Caco-2 (cell line): ENCODE measurements around the gene SMAD5. TPM values are rescaled to one million over a fixed set of nuclear protein-coding genes. Genes with fewer than 3 reads are reported as not detected.

Source experiments
- BruUV-seq: library from RNA; stranded (reverse); fragments of 400-500 nt; replicated peaks from 2 replicates; lab custom pipeline; 2021; lab: Mats Ljungman, UMichigan
- CTCF ChIA-PET: fragments of 300-600 bp; sonication (Branson Sonifier 250); formaldehyde crosslinking; loops from one replicate; lab custom pipeline; 2022; ENCODE audit warnings: antibody characterized with exemption; lab: Charles Lee
- POLR2A ChIA-PET: fragments of 300-600 bp; sonication (Branson Sonifier 250); formaldehyde crosslinking; loops from one replicate; lab custom pipeline; 2022; ENCODE audit warnings: antibody characterized with exemption; lab: Charles Lee
- DNase-seq, 2 experiments: peaks; one replicate each; pipeline versions ENCODE4 v3.0.0 to v3.0.0-alpha.2; 2020 to 2022
- H3K27me3 ChIP-seq: replicated peaks from 2 replicates; pipeline ENCODE4 v1.6.0; 2011; ENCODE audit warnings: low read length; ENCODE audit not compliant: control insufficient read depth, insufficient read depth
- H3K36me3 ChIP-seq: 2 replicates; pipeline ENCODE4 v1.5.1; 2011; ENCODE audit warnings: low read length; ENCODE audit not compliant: control insufficient read depth, insufficient read depth
- H3K4me1 ChIP-seq: fragments of 250-450 bp; sonication (Bioruptor Pico); 2 replicates; pipeline ENCODE4 v1.5.1; 2020; ENCODE audit warnings: mild to moderate bottlenecking
- H3K4me3 ChIP-seq: 2 replicates; pipeline ENCODE4 v1.5.1; 2011; ENCODE audit warnings: low read depth, mild to moderate bottlenecking, control low read depth, low read length
- H3K9me3 ChIP-seq: fragments of 250-450 bp; sonication (Bioruptor Pico); 2 replicates; pipeline ENCODE4 v1.5.1; 2020; ENCODE audit warnings: mild to moderate bottlenecking, moderate library complexity
- H3K27ac Mint-ChIP-seq: one replicate; pipeline ENCODE4 v1.8.0; 2022; ENCODE audit warnings: mixed read lengths; ENCODE audit not compliant: unreplicated experiment
- H3K27me3 Mint-ChIP-seq: one replicate; pipeline ENCODE4 v1.8.0; 2022; ENCODE audit warnings: mixed read lengths; ENCODE audit not compliant: insufficient read depth, unreplicated experiment
- H3K36me3 Mint-ChIP-seq: one replicate; pipeline ENCODE4 v1.8.0; 2022; ENCODE audit warnings: mild to moderate bottlenecking, mixed read lengths; ENCODE audit not compliant: insufficient read depth, unreplicated experiment
- H3K4me1 Mint-ChIP-seq: one replicate; pipeline ENCODE4 v1.8.0; 2022; ENCODE audit warnings: low read depth, mixed read lengths; ENCODE audit not compliant: unreplicated experiment
- H3K4me3 Mint-ChIP-seq: one replicate; pipeline ENCODE4 v1.8.0; 2022; ENCODE audit warnings: mild to moderate bottlenecking, moderate library complexity, mixed read lengths; ENCODE audit not compliant: unreplicated experiment
- H3K9me3 Mint-ChIP-seq: one replicate; pipeline ENCODE4 v1.8.0; 2022; ENCODE audit warnings: mixed read lengths; ENCODE audit not compliant: unreplicated experiment
- CTCF ChIP-seq, 2 experiments: fragments of 200-600 bp in 1 of 2; IDR thresholded peaks; 1 replicate in 1 of 2; 2 replicates in 1 of 2; pipeline versions ENCODE4 v1.5.1 to v1.8.0; 2011 to 2022; ENCODE audit warnings: antibody characterized with exemption in 1 of 2, control low read depth in 1 of 2, inconsistent platforms in 1 of 2, low read depth in 1 of 2, low read length in 1 of 2, mild to moderate bottlenecking in 1 of 2, moderate library complexity in 1 of 2; ENCODE audit not compliant: insufficient read depth in 1 of 2, severe bottlenecking in 1 of 2, unreplicated experiment in 1 of 2
- intact Hi-C: fragments of 100-400 bp; cut with micrococcal nuclease; formaldehyde crosslinking; loops from one replicate; pipeline ENCODE4 v1.10.0; 2022; ENCODE audit not compliant: unreplicated experiment
- total RNA-seq: library from RNA; stranded (reverse); gene quantifications from 2 replicates; pipeline ENCODE4 v1.2.3, GENCODE V29; 2022

SMAD5 gene
- total RNA-seq, 1 experiment from 2014 or later: 142 TPM

DNA sequence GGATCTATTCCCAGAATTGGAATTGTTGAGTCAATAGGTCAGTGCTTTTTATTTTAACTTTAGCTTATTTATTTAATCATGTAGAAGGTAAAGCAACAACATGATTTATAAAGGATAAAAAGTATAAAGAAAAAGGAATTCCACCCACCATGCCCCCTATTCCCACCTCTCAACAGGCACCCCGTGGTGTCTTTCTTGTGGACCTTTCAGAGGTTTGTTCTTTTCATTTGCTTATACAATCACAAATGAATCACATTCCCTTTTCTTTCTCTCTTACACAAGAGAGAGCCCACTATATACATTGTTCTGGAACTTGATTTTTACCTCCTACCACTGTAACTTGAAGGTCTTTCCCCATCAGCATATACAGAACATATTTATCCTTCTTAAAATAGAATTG lies 97.5 kb downstream of the SMAD5 start:
- Histone ChIP-seq H3K4me1 (no peaks in the 10 kb centered on the region), H3K27me3 (no peaks in the 10 kb centered on the region; the same call in 1 of the 2 replicates), H3K36me3 (no peaks in the 10 kb centered on the region), H3K4me3 (no peak overlapping the region), H3K9me3 (no peaks in the 10 kb centered on the region)
- no peak for TF ChIP-seq CTCF (IDR thresholded peaks at IDR 0.05; ENCODE audit: insufficient read depth in 1 of 2, low read depth in 1 of 2, low read length in 1 of 2, severe bottlenecking in 1 of 2, unreplicated experiment in 1 of 2)
- no peak overlapping the region for H3K27ac Mint-ChIP-seq
- H3K36me3 Mint-ChIP-seq: no peaks in the 10 kb centered on the region
- POLR2A ChIA-PET: interaction anchor here (0.5 kb wide), 1 partner anchor 179 kb away, joined by 3 read pairs; no protein-coding TSS in a partner anchor
- no peaks in the 10 kb centered on the region for H3K4me1 Mint-ChIP-seq
- intact Hi-C loops: no loop called here
- H3K4me3 Mint-ChIP-seq: no peak overlapping the region
- no peaks in the 10 kb centered on the region for H3K9me3 Mint-ChIP-seq
- no peak for DNase-seq
- CTCF ChIA-PET: no interaction called here
- peaks cover 13% of the 10 kb centered on the region for H3K27me3 Mint-ChIP-seq
- no TSS peak for BruUV-seq

DNA sequence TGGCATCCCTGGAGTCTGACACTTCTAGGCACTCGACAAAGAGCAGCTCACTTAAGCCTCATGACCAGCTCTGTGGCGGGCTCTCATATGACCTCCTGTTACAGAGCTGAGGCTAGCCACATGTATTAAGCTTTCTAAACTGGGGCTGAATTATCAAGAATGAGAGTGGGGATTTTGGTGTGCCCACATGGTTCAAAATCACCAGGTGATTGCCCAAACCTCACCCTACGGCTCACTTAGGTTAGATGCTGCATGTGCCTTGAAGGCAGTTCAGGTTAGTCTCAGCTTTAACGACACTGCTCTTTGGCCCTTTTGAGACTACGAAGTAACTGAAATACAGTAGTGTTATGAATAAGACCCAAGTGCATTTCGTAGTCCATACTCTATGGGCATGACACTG lies 99.7 kb downstream of the SMAD5 start:
- Histone ChIP-seq H3K27me3 (no peaks in the 10 kb centered on the region; the same call in 1 of the 2 replicates), H3K9me3 (no peaks in the 10 kb centered on the region), H3K36me3 (no peaks in the 10 kb centered on the region), H3K4me3 (no peak overlapping the region), H3K4me1 (no peaks in the 10 kb centered on the region)
- BruUV-seq: no TSS peak
- H3K4me1 Mint-ChIP-seq: no peaks in the 10 kb centered on the region
- no peak overlapping the region for H3K27ac Mint-ChIP-seq
- CTCF ChIA-PET: no interaction called here
- H3K4me3 Mint-ChIP-seq: no peak overlapping the region
- DNase-seq: no peak
- no peaks in the 10 kb centered on the region for H3K36me3 Mint-ChIP-seq
- POLR2A ChIA-PET: no interaction called here
- intact Hi-C loops: no loop called here
- H3K27me3 Mint-ChIP-seq: peaks cover 10% of the 10 kb centered on the region
- no peaks in the 10 kb centered on the region for H3K9me3 Mint-ChIP-seq
- no peak for TF ChIP-seq CTCF (IDR thresholded peaks at IDR 0.05; ENCODE audit: insufficient read depth in 1 of 2, low read depth in 1 of 2, low read length in 1 of 2, severe bottlenecking in 1 of 2, unreplicated experiment in 1 of 2)

Other genes with a start within 250 kb of the SMAD5 start
- 0.79 TPM in 1 of 2 replicates, not detected in the other for gene IL9, start 237.0 kb upstream of the SMAD5 start, total RNA-seq
- gene LECT2, start 177.9 kb upstream of the SMAD5 start, total RNA-seq: 0.51 and 0.70 TPM in 2 replicates
- 131 and 142 TPM in 2 replicates for gene TGFBI, start 103.9 kb upstream of the SMAD5 start, total RNA-seq
- gene SMIM32, start 60.3 kb downstream of the SMAD5 start, total RNA-seq: 0.63 and 0.66 TPM in 2 replicates
- not detected in 2 replicates for gene TRPC7, start 232.7 kb downstream of the SMAD5 start, total RNA-seq